Fibroblast of skin of right biceps (primary cell): ENCODE results near the gene DEF6.
"Not testable (repeated sequence)": the region's sequence is repeated elsewhere in the genome, so short reads cannot be mapped to it uniquely, and the experiment has no call there.

ENCODE experiments used
- DNase-seq: peaks from one replicate; pipeline ENCODE4 v3.0.0-alpha.2; 2013

The DEF6 gene

GRCh38 chr6:35311390-35312075 is 13.9 kb downstream of the DEF6 start:
- no peak for DNase-seq

GRCh38 chr6:35312076-35312800 is 14.6 kb downstream of the DEF6 start:
- DNase-seq: no peak

GRCh38 chr6:35312807-35313206 is 15.2 kb downstream of the DEF6 start:
- DNase-seq: no peak

- DNase-seq: peak; percentile 8
Measured at GRCh38 chr6:35317483-35318195, 20.0 kb downstream of the DEF6 start.

GRCh38 chr6:35318196-35319171 is 20.9 kb downstream of the DEF6 start:
- peak; percentile 84 for DNase-seq

- DNase-seq: no peak
Measured at GRCh38 chr6:35319346-35320030, 21.9 kb downstream of the DEF6 start.

- no peak for DNase-seq
Measured at GRCh38 chr6:35320031-35320410, 22.4 kb downstream of the DEF6 start.

- no peak for DNase-seq
Measured at GRCh38 chr6:35321091-35321490, 23.5 kb downstream of the DEF6 start.

GRCh38 chr6:35327349-35328027 is 29.9 kb downstream of the DEF6 start:
- DNase-seq: peak; percentile 48

- no peak for DNase-seq
Measured at GRCh38 chr6:35328108-35328723, 30.6 kb downstream of the DEF6 start.

- DNase-seq: not testable (repeated sequence)
Measured at GRCh38 chr6:35328965-35329364, 31.3 kb downstream of the DEF6 start.

GRCh38 chr6:35330541-35331119 is 33.0 kb downstream of the DEF6 start:
- no peak for DNase-seq

- DNase-seq: not testable (repeated sequence)
Measured at GRCh38 chr6:35332074-35332887, 34.7 kb downstream of the DEF6 start.

GRCh38 chr6:35341557-35341956 is 43.9 kb downstream of the DEF6 start:
- no peak for DNase-seq

- peak; percentile 95 for DNase-seq
Measured at GRCh38 chr6:35342258-35343091, 44.9 kb downstream of the DEF6 start, which contains the start of gene PPARD. TSS of gene PPARD (plus strand) at chr6:35342558. CDS start at chr6:35411088, 68,530 bp downstream.

- DNase-seq: peak; percentile 17
Measured at GRCh38 chr6:35343092-35343834, 45.6 kb downstream of the DEF6 start.

GRCh38 chr6:35343835-35344550 is 46.4 kb downstream of the DEF6 start:
- no peak for DNase-seq
